Activated CD8-positive, alpha-beta memory T cell treated with anti-CD3 and anti-CD28 coated beads for 4 hours (primary cell): ENCODE data around the gene BRDT.
A peak's percentile ranks its signal among the peaks of the same experiment; 100 is the strongest.
"Not testable (repeated sequence)": the region's sequence is repeated elsewhere in the genome, so short reads cannot be mapped to it uniquely, and the experiment has no call there.

Source experiments
- DNase-seq, 2 donors: peaks; one replicate each; pipeline ENCODE4 v3.0.0-alpha.2; 2020; ENCODE audit warnings: low read depth in 2 of 2

BRDT gene

DNA sequence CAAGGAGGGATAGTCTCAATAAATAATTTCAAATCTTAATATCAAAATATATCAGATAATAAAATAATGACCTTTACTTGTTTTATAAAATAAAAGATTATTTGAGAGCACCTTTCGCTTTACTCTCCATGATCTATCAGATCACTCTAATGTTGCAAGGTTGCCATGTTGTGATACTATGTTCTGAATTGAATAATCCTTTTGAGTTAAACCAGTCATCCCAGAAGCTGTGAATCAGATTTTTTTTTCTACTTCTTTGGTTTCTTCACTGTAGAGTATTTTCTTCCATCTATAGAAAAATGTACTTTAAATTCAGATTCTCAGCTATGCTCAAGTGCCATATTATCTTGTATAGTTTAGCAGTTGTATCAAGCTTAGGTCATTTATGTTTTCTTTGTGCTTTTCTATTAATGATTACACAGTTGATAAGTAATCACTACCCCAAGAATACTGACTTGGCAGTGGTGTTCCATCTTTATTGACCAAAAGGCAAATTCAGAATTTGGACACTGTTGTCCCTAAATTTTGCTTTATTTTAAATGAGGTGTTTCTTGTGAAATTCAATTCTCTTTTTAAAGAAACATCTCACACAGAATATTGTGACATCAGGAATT, 32.9 kb downstream of the BRDT start:
- DNase-seq: no peak

DNA sequence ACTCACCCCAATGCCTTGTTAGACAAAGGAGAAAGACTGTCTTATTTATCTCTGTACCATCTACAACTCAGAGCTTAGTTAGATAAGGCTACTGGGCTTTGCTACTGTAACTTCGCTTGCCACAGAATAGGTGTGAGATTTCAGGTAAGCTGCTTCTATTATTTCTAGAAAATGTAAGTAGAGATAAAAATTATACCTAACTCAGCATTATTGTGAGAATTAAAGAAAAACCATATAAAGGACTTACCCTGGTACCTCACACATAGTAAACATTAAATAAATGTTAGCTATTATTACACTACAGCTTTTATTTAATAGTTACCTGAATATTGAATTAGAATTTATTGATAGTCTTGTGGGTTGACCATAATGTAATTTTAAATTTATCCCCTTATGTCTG, 44.1 kb downstream of the BRDT start:
- no peak for DNase-seq

DNA sequence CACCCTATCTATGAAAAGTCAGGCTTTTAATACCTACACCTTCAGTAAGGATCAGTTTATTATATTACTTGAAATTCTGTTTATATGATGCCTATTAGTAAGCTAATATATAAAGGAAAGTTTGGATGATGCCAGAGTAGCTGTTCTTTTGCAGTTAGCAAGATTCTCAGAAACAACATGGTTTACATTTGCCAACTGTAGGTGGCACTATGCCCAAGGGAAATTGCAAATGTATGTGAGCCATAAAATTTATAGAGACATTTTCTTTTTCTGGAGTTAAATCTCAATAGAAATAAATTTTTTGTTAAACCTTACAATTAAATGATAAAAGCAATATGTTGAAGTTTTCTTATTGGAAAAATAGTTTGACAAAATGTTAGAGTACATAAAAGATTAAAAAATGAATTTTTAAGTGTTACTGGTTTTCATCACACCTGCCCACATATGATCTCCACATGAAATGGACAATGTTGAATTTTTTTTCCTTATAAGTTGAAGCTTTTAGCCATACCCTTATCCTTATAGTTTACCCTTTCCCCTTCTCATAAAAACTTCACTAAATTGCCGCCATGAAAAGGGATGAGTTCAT, 48.5 kb downstream of the BRDT start:
- DNase-seq: peak in 1 of 2 donors; percentile 6

DNA sequence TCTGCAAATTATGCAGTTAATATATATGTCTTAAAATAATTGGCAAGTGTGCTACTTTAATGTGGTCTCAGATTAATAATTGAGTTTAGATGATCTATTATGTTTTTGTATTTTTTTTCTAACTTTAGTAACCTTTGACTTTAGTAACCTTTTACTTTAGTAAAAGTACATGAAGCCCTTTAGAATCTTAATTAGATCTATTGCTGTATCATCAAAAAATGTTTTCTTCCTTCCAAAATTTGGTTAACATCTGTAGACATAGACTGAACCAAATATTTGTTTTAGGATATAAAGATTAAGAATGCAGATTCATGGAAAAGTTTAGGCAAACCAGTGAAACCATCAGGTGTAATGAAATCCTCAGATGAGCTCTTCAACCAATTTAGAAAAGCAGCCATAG, 54.9 kb downstream of the BRDT start:
- DNase-seq: no peak

DNA sequence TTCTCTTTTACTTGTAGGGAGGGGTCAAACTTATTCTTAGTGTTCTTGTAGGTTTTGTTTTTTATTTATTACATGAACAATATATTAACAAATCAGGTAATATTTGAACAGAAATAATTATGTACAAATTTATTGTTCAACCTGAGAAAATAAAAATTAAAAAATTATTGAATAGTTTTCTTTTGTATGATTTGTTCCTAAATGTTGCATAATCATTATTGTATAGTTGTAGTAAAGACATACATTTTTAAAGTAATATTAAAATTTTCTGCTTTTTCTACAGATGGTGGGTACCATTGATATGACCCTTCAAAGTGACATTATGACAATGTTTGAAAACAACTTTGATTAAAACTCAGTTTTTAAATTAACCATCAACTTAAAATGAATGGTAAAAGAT, 64.7 kb downstream of the BRDT start:
- no peak for DNase-seq

DNA sequence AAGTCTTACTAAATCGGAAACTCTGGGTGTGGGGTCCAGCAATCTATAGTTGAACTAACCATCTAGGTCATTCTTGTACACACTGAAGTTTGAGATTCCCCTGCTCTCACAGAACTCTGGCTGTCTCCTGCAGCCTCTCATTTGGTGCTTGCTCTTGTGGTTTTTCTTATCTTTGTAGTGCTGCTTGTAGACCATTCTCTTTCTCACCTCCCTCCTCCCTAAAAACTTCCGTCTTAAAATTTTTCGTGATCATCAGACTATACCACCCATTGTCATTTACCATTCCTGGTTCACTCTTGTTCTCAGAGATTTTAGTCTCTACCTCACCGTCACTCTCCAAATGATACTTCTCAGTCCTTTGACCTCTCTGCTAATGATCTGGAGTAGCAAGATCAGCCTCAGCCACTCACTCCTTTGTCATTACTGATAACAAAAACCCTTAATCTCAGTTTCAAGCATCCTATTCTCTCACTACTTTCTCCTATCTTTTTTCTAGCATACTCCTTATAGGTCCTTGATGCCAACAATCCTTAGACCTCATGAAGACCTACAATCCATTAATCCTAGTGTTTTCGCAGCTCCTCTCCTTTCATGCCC, 67.6 kb downstream of the BRDT start:
- no peak for DNase-seq

DNA sequence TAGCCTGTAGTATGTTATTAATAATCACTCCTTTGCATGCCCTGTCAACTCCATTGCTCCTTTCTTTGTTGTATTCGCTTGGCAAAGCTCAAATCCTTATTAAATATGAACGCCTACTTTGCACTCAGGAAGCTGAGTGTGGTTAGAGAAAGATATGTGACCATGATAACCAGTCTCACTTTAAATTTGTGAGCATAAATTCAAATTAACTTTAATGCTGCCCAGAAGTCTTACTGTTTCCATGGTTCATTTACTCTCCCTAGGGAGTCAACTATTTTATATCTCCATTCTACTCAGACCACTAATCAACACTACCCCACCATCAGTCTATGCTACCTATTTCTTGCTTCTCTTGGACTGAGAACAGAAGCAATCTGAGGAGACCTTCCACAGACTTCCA, 68.5 kb downstream of the BRDT start:
- DNase-seq: no peak

DNA sequence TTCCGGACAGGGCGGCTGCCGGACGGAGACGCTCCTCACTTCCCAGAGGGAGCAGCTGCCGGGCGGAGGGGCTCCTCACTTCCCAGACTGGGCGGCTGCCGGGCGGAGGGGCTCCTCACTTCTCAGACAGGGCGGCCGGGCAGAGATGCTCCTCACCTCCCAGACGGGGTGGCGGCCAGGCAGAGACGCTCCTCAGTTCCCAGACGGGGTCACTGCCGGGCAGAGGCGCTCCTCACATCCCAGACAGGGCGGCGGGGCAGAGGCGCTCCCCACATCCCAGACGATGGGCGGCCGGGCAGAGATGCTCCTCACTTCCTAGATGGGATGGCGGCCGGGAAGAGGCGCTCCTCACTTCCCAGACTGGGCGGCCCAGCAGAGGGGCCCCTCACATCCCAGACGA, 76.8 kb downstream of the BRDT start:
- not testable (repeated sequence) for DNase-seq

DNA sequence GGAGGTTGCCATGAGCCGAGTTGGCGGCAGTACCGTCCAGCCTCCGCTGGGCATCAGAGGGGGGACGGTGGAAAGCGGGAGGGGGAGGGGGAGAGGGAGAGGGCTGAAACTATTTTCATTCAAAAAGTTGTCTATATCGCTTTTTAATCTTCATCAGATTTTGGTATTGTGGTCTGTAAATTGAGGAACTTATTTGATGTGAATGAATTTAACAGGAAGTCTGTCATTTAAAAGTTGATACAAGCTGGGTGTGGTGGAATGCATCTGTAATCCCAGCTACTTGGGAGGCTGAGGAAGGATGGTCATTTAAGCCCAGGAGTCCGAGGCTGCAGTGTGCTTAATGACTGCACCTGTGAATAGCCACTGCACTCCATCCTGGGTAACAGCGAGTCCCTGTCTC, 77.6 kb downstream of the BRDT start:
- no peak for DNase-seq

DNA sequence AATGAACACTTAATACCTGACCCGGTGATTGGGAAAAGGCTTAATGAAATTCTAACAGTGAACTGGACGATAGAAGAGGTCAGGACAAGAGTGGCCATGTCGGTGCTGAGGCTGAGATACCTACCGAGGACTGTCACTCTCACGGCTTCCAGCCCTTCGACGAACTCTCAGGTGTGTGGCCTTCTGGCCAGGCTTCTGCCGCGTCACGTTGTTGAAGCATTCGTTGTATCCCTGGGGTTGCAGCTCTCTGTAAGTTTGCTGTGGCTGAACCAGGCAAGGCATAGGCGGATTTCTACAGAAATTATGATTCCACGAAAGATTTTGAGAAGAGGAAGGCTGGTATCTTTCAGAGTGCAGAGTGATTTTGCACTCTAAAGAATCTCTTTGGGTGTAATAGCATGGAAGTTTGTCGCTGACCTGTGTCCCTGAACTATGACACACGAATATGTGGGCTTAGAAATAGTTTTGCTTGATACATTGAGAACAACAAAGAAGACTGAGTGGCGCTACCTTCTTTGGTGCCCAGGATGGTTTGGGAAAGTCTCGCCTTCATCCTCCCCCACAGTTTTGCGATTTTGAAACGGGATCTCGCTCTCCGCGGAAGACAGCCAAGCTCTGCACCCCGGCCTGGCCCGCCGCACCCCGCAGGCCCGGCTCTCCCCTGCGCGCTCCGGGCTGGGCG, 80.2 kb downstream of the BRDT start:
- DNase-seq: no peak

DNA sequence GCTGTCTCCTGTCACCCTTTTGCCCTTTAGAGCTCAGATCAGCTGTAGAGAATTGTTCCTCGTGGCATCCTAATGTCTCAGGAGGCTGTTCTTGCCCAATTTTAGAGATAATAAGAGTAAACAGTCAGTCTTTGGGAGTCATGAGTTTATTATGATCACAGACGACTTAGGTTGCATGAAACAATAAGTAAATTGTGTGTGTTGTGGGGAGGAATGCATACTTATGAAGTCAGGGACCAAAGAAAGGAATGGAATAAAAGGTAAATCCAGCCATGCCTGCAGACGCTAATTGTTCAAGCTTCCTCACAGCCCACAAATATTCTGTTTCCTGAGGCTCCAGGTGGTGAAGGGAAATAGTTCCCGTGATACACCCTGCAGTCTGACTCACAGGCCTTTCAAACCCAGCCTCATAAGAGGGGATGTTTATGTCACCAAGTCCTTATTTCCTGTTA, 81.5 kb downstream of the BRDT start:
- no peak for DNase-seq

DNA sequence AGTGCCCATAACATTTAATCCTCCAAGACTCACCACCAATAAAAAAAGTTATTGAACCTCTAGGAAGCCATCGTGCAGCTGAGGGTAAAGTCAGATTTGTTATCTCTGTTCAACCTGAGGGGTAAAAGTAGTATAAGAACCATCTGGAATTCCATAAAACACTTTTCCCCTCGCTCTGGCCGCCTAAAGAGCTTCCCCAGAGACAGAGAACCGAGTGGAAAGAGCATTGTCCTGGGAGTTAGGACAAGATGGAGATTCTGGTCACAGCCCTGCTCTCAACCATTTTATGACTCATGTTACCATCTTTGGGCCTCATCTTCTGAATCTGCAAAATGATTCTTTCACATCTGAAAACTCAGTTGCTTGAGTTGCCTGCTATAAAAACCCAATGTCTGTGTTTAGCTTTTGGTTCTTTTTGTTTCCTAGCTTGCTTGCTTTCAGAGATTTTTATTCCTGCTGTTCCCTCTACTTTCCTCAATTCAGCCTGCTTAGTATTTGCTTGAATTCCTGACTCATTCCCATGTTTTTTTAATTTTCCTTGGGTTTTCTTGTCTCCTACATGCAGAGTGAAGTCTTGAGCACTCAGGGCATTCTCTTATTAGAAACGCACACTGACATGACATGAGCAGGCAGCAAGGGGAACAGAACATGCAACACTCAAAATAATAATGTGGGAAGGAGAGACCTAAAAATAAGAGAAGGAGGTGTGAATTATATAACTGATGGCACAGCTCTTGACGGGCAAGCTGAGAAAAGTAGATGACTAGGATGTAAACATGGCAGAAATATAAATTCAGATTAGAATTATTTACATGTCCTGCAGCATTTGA, 82.3 kb downstream of the BRDT start:
- DNase-seq: no peak

DNA sequence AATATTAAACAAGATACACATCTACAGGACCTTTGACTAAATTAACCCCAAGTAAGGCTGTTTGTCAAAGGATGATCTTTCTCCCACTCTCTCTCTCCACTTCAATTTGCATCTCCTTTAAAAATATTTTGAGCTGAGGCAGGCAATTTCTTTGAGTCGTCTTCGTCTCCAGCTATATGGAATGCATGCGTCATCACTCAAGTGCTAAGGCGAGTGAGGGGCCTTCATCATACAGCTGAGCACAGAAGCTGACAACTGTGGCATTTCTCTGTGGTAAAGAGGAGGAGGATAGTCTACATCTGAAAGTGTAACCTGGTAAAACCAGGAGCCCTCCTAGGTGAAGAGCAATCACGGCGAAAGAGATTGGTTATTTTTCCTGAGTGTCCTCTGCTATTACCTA, 88.2 kb downstream of the BRDT start:
- DNase-seq: no peak

DNA sequence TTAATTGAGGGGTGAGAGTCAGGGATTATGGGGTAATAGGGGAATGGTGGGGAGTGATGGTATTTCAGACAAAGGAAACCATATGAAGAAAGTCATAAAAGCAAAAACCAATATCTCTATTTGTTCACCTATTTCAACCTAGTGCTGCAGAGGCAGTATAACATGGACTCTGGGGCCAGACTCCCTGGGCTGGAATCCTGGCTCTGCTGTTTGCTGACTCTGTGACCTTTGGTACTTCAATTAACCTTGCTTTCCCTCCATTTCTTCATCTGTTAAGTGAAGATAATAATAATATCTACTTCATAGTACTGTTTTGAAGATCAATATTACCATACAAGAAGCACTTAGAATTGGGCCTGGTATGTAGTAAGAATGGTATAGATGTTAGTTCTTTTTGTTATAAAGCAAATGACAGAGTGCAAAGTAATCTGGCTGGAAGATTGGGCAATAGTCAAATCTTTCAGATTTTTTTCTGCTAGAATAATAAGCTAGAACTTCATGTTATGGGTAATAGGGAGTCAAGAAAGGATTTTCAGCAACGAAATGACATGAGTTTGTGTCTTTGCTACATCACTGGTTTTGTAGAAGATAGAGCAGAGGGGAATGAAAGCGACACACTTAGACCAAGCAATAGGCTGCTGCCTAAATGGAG, 89.6 kb downstream of the BRDT start:
- DNase-seq: no peak

DNA sequence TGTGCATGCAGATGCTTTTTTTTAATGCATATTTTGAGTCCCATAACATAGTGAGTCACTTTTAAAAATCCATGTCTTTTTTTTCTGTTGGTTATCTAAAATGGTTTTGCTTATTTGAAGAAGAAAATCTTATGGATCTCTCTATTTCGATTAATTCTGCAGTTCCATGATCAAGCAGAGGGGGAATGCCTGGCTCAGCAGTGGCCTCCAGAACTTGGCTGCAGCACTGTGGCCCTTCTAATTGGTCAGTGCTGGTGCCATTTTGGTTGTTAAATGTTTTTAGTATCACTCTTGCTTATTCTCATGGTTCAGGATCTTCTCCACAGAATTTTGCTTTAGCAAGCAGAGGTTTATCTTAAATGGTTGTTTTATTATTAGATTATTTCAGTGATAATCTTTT, 91.8 kb downstream of the BRDT start:
- DNase-seq: no peak

DNA sequence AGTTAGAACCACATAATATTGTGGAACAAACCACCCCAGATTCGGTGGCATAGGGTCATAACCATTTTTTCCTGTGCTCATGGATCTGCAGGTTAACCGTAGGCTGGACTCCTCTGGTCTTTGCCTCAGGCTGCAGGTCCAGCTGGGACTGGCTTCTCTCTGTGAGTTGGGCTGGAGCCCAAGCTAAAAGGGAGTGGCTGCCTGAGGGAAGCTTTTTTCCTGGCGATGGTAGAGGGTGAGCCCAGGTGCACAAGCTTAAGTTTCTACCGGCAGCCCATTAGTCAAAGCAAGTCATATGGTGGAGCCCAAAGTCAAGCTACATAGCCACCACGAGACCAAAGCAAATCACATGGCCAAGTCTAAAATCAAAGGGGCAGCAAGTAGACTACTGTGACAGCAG, 94.4 kb downstream of the BRDT start:
- no peak for DNase-seq

DNA sequence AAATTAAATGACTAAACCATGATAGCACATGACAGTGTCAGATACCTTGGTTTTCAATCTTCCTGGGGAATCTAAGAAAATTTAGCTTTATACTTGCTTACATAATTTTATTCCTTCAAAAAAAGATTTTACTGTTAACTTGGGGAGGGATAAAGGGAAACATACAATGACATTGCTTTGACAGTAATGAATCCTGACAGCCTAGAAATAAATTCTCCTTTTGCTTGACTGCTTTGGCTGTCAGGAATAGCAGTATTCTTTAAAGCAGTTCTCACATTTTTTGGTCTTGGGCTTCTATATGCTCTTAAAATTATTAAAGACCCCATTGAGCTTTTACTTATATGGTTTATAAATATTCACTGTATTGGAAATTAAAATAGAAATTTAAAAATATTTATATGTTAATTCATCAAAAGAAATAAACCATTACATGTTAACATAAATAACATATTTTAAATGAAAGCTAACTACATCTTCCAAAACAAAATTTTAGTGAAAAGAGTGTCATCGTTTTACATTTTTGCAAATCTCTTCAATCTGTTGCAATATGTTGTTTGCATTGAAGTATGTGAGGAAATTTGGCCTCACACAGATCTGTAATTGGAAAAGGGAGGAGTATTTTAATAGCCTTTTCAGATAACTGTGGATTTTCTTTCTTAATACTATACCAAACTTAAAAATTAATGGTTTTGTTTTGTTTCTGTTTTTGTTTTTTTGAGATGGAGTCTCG, 96.7 kb downstream of the BRDT start:
- no peak for DNase-seq

DNA sequence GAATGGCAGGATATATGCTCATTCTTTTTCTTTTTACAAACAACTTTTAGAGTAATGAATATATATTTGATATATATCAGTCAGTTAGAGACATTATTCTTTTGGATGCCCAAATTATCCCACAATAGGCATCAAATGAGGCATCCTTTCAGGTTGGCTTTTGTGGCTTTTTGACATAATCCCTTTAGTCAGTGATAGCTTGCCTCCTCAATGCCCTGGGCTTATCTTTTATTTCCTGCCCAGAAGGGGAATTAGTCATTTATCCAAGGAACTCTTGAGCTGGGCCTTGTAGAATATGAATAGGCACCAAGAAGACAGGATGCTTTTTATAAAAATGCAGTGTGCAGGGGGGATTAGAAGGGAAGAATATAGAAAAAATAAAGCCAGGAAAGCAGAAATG, 102.7 kb downstream of the BRDT start:
- no peak for DNase-seq
